AG10803 (cell line): Measurements from ENCODE around the gene WTAP.
"Not testable (repeated sequence)": the region's sequence is repeated elsewhere in the genome, so short reads cannot be mapped to it uniquely, and the experiment has no call there.

Source experiments
- DNase-seq: peaks from one replicate; pipeline ENCODE4 v3.0.0; 2010; ENCODE audit warnings: low read depth
- H3K4me3 ChIP-seq: 2 replicates; pipeline ENCODE4 v1.5.1; 2011; ENCODE audit warnings: mild to moderate bottlenecking, low read length, control low read depth
- TF ChIP-seq, protein P1 (sequence below): conservative IDR thresholded peaks from 2 replicates; pipeline ENCODE4 v1.5.1; 2011; ENCODE audit warnings: mild to moderate bottlenecking, low read length, control low read depth, inconsistent platforms

Gene WTAP

DNA sequence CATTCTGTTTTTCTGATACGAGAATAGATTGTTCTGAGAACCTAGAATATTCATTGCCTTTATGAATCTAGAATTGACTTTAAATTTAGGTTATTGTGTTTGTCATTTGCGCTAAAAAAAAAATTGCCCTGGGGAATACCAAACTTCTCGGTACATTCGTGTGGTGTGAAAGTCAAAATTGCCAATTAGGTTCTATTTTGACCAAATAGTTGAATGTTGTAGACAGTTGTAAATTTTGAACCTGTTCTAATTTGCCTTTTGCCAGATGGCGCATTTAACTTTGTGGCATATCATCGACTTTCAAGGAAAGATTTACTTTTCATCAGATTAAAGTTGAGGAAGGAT is 3.0 kb downstream of the WTAP start:
- H3K4me3 ChIP-seq, result no peak overlapping the region
- TF ChIP-seq, protein P1, sequence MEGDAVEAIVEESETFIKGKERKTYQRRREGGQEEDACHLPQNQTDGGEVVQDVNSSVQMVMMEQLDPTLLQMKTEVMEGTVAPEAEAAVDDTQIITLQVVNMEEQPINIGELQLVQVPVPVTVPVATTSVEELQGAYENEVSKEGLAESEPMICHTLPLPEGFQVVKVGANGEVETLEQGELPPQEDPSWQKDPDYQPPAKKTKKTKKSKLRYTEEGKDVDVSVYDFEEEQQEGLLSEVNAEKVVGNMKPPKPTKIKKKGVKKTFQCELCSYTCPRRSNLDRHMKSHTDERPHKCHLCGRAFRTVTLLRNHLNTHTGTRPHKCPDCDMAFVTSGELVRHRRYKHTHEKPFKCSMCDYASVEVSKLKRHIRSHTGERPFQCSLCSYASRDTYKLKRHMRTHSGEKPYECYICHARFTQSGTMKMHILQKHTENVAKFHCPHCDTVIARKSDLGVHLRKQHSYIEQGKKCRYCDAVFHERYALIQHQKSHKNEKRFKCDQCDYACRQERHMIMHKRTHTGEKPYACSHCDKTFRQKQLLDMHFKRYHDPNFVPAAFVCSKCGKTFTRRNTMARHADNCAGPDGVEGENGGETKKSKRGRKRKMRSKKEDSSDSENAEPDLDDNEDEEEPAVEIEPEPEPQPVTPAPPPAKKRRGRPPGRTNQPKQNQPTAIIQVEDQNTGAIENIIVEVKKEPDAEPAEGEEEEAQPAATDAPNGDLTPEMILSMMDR, result no peak
- DNase-seq, result no peak

DNA sequence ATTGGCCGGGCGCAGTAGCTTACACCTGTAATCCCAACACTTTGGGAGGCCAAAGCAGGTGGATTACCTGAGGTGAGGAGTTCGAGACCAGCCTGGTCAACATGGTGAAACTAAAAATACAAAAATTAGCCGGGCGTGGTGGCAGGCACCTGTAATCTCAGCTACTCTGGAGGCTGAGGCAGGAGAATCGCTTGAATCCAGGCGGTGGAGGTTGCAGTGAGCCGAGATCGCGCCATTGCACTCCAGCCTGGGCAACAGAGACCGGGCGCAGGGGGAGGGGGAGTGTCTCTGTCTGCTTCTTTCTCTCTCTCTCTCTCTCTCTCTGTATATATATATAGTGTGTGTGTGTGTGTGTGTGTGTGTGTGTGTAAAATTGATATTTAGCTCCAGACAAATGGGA is 5.2 kb downstream of the WTAP start:
- H3K4me3 ChIP-seq, DNase-seq: not testable (repeated sequence)

DNA sequence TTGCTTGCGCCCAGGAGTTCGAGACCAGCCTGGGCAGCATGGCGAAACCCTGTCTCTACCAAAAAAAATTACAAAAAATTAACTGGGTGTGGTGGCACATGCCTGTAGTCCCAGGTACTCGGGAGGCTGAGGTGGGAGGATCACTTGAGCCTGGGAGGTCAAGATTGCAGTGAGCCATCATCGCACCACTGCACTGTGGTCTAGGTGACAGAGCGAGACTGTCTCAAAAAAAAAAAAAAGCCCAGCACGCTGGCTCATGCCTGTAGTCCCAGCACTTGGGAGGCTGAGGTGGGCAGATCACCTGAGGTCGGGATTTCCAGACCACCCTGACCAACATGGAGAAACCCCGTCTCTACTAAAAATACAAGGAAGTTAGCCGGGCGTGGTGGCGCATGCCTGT is 6.1 kb downstream of the WTAP start:
- not testable (repeated sequence) for H3K4me3 ChIP-seq, DNase-seq

DNA sequence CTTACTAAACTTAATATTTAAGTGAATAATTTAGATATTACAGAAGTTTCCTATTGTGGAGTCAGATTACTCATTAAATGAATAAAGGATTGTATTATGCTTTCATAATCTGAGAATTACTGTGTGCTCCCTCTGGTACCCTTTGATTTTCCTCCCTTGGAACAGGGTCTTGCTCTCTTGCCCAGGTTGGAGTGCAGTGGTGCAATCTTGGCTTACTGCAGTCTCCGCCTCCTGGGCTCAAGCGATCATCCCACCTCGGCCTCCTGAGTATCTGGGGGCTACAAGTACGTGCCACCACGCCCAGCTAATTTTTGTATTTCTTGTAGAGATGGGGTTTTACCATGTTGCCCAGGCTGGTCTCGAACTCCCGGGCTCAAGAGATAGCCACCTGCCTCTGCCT is 9.6 kb downstream of the WTAP start:
- no peak overlapping the region for H3K4me3 ChIP-seq
- TF ChIP-seq, protein P1, result no peak
- DNase-seq, result no peak

DNA sequence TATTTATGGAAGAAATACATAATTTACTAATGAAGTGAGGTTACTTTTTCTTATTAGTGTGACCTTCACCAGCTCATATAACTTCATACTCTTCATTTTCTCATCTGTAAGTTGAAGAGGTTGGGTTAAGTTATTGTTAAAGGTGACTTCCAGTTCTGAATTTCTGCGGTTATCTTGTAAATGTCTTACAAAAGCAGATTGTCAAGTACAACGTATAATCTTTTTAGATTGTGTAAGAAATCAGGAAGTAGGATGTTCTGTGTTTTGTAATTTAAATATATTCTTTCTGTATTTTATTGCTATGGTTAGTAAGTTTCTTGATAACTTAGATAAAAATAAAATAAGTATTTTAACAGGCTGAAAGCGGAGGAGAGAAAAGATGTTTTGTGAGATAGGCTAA is 12.0 kb downstream of the WTAP start:
- TF ChIP-seq, protein P1, result no peak
- no peak overlapping the region for H3K4me3 ChIP-seq
- DNase-seq, result no peak

DNA sequence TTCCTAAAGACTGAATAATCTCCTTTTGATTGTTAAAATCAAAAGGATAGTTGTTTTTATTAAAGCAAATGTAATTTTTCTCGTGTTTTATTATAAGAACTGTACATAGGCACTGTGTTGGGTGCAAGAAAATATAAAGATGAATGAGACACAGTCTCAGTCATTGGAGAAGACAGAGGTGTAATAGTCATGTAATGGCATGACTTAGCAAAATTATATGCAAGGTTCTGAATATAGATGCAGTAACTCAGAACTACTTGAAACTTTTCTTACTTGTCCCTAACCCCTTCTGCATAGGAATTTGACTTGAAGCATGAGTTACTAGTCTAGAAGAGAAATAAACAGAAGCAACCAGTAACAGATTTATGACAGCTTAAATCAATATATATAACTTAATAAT is 14.9 kb downstream of the WTAP start:
- no peak overlapping the region for H3K4me3 ChIP-seq
- TF ChIP-seq, protein P1, result no peak
- no peak for DNase-seq

DNA sequence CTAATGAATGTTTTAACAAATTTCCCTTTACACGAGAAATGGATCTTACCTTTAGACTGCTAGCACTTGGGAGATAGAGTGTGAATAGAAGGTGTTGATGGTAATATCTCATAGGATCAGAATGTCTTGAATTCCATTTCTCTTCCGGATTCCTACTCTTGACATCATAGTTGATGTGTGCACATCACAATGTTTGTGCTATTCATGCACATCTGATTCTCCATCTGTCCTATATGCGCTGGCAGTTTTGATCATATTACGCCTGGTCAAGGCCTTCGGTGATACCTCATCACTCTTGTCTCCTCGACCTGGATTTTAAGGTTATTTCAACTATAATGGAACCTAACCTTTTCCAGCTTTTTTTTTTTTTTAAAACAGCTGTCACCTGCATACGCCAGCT is 17.8 kb downstream of the WTAP start:
- DNase-seq, result no peak
- no peak overlapping the region for H3K4me3 ChIP-seq
- TF ChIP-seq, protein P1, result no peak

DNA sequence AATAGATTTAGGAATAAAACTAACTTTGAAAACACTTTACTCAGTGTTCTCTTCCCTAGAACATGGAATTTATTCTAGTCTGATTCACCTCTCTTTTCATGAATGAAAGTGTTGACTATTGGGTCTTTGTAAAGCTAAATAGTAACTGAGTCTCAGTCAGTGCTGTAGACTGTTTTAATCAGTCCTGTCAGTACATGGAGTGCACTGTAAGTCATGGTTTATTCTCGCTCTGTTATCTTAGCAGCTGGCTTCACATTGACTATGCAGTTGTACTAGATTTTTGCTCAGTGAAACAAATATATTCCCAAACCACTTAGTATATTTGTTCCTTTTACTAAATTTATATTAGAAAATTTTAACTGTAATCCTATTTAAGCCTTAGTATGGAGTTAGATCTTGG is 19.5 kb downstream of the WTAP start:
- no peak for DNase-seq
- TF ChIP-seq, protein P1, result no peak
- H3K4me3 ChIP-seq, result no peak overlapping the region

DNA sequence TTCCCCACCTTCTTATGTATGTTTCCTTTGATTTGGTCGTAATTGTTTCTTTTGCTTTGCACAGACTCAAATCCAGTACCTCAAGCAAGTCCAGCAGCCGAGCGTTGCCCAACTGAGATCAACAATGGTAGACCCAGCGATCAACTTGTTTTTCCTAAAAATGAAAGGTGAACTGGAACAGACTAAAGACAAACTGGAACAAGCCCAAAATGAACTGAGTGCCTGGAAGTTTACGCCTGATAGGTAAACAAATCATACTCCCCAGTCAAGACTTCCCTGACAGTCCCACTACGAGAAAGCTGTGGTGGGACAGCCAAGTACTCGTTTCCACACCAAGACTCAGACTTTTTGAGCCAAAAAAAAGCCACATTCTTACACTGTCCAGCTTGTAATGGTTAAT is 20.8 kb downstream of the WTAP start:
- not testable (repeated sequence) for H3K4me3 ChIP-seq, DNase-seq
